Measurements from ENCODE around the gene CTXND1. TPM values are rescaled to one million over a fixed set of nuclear protein-coding genes. Genes with fewer than 3 reads are reported as not detected.

The CTXND1 gene
- polyA plus RNA-seq, 1 experiment = not detected

DNA sequence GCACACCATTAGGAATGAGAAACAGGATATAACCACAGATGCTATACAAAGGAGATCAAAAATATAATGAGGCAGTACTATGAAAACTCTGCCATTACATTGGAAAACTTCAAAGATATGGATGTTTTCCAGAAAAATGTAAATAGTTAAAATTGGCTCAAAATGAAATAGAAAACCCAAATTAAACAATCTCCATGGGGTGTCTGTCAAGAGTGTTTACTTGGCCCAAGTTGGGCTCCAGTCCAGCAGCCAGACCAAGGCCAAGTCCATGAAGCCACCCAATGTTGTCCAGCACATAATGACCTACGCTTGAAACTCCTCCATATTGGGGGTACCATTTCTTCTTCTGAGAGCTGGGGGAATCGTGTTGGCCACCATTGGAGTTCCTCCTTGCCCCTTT, 37.1 kb downstream of the CTXND1 start:
- POLR2A ChIA-PET = no interaction called here
- H3K4me3 ChIP-seq (ENCODE audit: low read depth, low read length) = no peak overlapping the region
- TF ChIP-seq, protein P1, sequence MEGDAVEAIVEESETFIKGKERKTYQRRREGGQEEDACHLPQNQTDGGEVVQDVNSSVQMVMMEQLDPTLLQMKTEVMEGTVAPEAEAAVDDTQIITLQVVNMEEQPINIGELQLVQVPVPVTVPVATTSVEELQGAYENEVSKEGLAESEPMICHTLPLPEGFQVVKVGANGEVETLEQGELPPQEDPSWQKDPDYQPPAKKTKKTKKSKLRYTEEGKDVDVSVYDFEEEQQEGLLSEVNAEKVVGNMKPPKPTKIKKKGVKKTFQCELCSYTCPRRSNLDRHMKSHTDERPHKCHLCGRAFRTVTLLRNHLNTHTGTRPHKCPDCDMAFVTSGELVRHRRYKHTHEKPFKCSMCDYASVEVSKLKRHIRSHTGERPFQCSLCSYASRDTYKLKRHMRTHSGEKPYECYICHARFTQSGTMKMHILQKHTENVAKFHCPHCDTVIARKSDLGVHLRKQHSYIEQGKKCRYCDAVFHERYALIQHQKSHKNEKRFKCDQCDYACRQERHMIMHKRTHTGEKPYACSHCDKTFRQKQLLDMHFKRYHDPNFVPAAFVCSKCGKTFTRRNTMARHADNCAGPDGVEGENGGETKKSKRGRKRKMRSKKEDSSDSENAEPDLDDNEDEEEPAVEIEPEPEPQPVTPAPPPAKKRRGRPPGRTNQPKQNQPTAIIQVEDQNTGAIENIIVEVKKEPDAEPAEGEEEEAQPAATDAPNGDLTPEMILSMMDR (IDR thresholded peaks at IDR 0.05; ENCODE audit: insufficient read depth, low read depth, low read length) = no peak
- H3K27me3 ChIP-seq (ENCODE audit: control insufficient read depth, insufficient read depth, low read length) = peaks cover 8% of the 10 kb centered on the region; the same call in 1 of the 2 replicates
- CTCF ChIA-PET = no interaction called here
- DNase-seq (ENCODE audit: low read depth) = no peak
- no peaks in the 10 kb centered on the region for H3K36me3 ChIP-seq (ENCODE audit: control insufficient read depth, insufficient read depth, low read length)

DNA sequence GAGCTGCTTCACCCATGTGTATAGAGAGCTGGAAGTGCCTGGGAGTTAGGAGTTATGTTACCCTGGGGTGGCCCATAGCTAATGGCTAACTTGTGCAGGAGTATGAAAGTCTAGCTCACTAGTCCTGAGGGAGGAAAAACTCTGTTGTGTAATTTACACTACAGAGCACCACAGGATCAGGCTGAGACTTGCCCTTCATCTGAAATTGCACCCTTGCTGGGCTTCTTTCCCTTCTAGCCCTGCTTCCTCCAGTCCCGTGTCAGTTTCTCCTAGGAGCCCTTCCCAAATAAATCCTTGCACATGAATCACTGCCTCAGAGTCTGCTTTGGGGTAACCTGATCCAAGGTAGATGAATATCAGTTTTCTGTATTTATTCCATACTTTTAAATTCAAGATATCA, 40.0 kb downstream of the CTXND1 start:
- no peak for DNase-seq (ENCODE audit: low read depth)
- ChIA-PET CTCF (no interaction called here), POLR2A (no interaction called here)
- peaks cover 9% of the 10 kb centered on the region for H3K27me3 ChIP-seq (ENCODE audit: control insufficient read depth, insufficient read depth, low read length)
- H3K36me3 ChIP-seq (ENCODE audit: control insufficient read depth, insufficient read depth, low read length) = no peaks in the 10 kb centered on the region
- TF ChIP-seq, protein P1 (IDR thresholded peaks at IDR 0.05; ENCODE audit: insufficient read depth, low read depth, low read length) = no peak
- H3K4me3 ChIP-seq (ENCODE audit: low read depth, low read length) = no peak overlapping the region

DNA sequence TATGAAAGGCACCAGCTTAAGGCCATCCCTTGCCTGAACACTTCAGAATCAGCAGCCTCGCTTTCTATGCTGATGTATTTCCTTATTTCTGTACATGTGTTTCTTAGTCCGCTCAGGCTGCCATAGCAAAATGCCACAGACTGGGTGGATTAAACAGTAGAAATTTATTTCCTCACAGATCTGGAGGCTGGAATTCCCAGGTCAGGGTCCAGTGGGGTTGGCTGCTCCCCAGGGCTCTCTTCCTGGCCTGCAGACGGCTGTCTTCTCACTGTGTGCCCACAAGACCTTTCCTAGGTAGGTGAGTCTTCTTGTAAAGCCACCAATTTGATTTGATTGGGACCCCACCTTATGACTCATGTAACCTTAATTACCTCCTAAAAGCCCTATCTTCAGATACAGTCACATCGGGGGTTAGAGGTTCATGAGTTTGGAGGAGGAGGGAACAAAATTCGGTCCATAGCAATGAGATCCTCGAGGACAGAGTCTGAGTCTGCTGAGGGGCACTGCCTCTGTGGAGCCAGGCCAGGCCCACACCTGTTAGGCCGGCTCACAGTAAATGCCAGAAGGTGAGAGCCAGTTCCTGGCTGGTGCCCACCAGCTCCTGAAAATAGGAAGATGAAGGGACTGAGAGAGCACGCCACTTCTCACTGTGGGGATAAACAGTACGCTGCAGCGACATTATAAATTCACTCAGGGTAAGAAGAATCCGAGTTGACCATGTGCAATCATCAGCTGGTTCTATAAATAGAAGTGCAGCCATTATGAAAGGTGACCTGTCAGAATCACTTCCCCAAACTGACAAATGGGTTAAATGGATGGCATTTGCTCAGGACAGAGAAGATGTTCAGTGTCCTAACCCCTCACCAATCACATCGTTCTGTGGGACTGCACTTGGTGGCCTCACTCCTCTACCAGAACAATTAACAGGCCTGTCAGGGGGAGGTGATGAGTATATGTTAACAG, 41.1 kb downstream of the CTXND1 start:
- H3K27me3 ChIP-seq (ENCODE audit: control insufficient read depth, insufficient read depth, low read length) = peaks cover 7% of the 10 kb centered on the region
- CTCF ChIA-PET = no interaction called here
- TF ChIP-seq, protein P1 (IDR thresholded peaks at IDR 0.05; ENCODE audit: insufficient read depth, low read depth, low read length) = no peak
- H3K4me3 ChIP-seq (ENCODE audit: low read depth, low read length) = no peak overlapping the region
- DNase-seq (ENCODE audit: low read depth) = no peak
- H3K36me3 ChIP-seq (ENCODE audit: control insufficient read depth, insufficient read depth, low read length) = no peaks in the 10 kb centered on the region
- POLR2A ChIA-PET = no interaction called here

DNA sequence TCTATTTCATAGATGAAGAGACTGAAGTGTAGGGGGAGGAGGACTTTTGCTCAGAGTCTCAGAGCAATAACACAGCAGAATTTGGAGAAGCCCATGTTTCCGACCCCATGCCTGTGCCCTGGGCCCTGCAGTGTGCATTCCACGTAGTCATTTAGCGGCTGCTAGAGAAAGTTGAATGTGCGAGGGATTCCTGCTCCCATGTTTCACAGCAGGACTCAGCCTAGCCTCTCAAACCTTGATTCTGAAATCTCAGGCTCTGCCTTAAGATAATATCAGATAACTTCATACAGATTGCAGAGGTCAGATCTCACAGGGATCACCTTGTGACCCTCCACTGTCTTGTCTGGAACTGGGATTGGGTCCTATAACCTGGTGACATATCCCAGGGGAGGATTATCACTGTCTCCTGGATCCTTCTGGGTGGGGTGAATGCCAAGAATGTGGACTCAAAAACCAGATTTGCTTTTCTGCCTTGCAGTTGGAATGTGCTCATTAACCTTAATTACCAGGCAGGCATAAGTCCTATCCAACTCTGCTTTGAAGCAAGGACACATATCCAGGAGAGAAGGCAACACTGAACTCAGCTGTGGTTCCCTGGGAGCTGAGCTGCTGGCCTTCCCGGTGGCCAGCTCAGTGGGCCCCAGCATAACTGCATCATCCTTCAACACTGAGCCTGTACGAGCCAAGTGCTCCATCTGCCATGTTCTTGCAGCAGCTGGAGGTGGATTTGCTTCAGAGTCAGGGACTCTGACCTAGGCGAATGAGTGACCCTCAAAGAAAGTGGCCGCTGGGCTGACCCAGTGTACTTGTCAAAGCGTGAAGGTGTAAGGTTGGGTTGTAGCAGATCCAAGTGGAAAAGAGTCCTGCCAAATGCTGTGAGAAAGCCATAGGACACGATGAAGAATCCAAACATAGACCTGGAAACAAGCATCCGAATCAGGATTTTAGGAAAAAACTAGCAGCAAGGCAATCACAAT, 43.0 kb downstream of the CTXND1 start:
- POLR2A ChIA-PET = no interaction called here

More for the DNA sequence above, 43.0 kb downstream of the CTXND1 start:
- TF ChIP-seq, protein P1 (IDR thresholded peaks at IDR 0.05; ENCODE audit: insufficient read depth, low read depth, low read length) = no peak
- H3K36me3 ChIP-seq (ENCODE audit: control insufficient read depth, insufficient read depth, low read length) = no peaks in the 10 kb centered on the region
- CTCF ChIA-PET = no interaction called here
- H3K4me3 ChIP-seq (ENCODE audit: low read depth, low read length) = no peak overlapping the region
- no peak for DNase-seq (ENCODE audit: low read depth)
- H3K27me3 ChIP-seq (ENCODE audit: control insufficient read depth, insufficient read depth, low read length) = peaks cover 6% of the 10 kb centered on the region
